Skin of body (tissue), 2 donors: ENCODE measurements around the gene WWP2. TPM values are rescaled to one million over a fixed set of nuclear protein-coding genes. Genes with fewer than 3 reads are reported as not detected.

Source experiments
- DNase-seq: peaks from one replicate; lab custom pipeline; 2025; lab: John Stamatoyannopoulos, UW
- total RNA-seq: library from RNA; depleted of rRNA; stranded (reverse); fragments of >200 nt; gene quantifications from one replicate; pipeline ENCODE4 v1.2.3, GENCODE V29; 2014

The WWP2 gene
- total RNA-seq, 1 donor from 2014 or later: 13.6 TPM

- no peak for DNase-seq
These were observed 127.3 kb downstream of the WWP2 start for GRCh38 chr16:69889295-69889964.

GRCh38 chr16:69890114-69890891 lies 128.2 kb downstream of the WWP2 start:
- DNase-seq: peak; percentile 88

GRCh38 chr16:69890892-69891282 lies 128.8 kb downstream of the WWP2 start:
- DNase-seq: no peak

DNA sequence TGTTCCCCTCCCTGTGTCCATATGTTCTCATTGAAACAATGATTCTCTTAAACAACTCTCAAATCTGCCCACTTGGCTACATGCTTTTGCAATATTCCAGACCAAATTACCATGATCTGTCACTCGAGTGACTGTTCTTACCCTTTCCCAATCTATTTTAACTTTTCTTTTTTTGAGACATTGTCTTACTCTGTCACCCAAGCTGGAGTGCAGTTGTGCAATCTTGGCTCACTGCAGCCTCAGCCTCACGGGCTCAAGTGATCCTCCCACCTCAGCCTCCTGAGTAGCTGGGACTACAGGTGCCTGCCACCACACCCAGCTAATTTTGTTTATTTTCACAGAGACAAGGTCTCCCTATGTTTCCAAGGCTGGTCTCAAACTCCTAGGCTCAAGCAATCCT lies 130.2 kb downstream of the WWP2 start:
- DNase-seq: no peak

- DNase-seq: no peak
These were observed 131.0 kb downstream of the WWP2 start for GRCh38 chr16:69893106-69893505.

GRCh38 chr16:69894676-69895075 lies 132.5 kb downstream of the WWP2 start:
- no peak for DNase-seq

GRCh38 chr16:69903865-69904415 lies 141.8 kb downstream of the WWP2 start:
- DNase-seq: no peak

DNA sequence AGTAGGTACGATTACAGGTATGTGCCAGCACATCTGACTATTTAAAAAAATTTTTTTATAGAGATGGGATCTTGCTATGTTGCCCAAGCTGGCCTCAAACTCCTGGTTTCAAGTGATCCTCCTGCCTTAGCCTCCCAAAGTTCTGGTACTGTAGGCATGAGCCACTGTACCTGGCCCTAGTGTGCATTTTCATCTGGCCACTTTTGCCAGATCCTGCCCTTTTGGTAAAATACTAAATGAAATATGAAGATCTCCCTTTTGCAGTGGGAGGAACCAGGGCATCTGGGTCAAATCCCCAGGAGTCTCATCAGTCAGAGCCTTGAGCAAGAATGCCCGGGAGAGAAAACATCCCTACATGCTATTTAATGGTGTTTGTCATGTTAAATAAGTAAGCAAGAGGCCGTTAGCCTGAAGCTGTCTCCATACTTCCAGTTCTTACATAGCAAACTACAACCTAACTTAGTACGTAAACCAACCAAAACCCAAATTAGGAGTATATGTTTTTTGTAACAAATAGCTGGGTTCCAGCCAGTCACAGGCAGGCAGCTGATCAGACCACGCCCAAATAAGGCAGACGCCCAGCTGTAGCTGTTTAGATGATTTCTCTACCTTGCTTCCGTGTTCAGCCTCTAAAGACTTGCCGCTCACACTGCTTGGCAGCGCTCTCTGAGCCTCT lies 142.5 kb downstream of the WWP2 start:
- DNase-seq: no peak

DNA sequence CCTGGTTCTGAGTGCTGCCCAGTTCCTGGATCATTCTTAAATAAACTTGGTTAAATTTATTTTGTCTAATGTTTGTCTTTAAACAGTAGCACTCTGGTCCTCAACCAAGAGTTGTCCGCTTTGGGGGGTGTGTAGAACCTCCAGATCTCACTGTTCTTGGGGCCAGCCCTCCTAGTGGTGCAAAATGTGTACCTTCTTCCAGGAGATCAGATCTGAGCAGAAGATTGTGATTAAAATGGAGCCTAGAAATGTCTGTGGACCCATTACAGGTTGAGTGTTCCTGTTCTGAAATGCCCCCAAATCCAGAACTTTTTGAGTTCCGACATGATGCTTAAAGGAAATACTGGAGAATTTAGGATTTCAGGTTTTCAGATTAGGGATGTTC lies 143.0 kb downstream of the WWP2 start:
- no peak for DNase-seq

DNA sequence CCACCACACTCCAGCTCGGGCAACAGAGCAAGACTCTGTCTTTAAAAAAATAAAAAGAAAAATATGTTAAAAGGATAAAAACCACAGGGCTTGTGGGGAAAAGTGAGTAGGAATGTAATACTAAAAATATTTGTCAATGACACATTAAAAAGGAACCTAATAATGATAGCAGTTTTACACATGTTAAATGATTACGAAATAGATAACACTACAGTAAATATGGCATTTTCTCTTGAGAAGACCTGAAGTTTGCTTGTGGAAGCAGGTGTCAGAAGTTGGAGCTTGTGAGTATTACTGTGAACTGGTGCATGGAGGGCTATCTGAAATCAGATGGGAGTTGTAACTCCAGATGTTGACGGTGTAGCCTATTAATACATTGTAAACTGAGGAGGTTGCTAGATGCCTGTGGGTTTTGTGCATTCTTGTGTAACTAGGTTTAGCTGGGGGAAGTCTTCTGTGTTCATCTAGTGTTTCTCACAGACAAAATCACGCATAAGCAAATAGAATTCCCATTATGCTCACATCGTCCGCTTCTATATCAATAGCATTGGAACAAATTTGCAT lies 144.8 kb downstream of the WWP2 start:
- DNase-seq: no peak

DNA sequence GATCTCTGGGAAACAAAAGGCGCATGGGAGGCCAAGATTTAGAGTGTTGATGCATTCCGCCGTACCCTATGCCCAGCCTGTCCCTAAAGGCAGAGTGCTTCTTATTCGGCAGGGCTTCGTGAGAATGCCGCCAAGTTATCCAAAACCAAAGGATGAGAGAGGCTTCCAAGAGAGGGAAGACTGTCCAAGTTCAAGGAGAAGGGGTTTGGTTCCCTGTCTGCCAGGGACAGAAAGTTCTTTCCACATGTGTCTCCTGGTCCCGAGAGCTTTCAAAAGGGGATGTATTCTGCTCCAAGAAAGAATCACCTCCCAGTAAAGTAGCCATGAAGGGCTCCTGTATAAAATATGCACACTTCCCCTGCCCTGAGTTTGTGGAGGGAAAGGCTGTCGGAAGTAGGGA lies 146.9 kb downstream of the WWP2 start:
- DNase-seq: no peak

DNA sequence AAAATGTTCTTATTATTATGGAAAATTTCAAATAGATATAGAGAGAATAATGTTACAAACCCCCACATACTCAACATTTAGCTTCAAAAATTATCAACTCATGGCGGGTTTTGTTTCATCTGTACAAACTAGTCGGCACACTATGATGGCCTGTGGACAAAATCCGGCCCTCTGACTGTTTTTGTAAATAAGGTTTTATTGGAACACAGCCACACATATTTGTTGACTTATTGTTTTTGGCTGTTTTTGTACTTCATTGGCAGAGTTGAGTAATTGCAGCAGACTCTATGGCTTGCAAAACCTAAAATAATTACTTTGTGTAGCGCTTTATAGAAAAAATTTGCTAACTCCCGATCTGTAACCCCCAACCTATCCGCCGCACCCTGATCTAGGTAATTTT lies 147.6 kb downstream of the WWP2 start:
- no peak for DNase-seq

- DNase-seq: no peak
These were observed 148.8 kb downstream of the WWP2 start for GRCh38 chr16:69910964-69911363.

DNA sequence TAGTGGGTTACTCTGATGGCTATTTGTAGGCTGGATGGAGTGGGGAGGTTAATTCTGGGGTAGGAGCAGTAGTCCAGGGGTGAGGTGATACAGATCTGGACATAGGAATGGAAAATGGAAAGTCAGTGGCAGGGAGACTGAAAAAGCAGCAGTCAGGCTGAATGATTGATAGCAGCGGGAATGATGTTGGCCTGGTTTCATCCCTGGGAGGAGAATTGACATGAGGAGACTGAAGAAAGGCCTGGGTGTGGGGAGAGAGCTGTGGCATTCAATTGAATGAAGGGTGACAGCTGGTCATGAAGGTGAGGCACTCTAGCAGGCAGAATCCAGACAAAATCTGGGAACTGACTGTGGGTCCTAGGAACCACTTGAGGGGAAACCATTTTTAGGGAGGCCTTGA lies 154.3 kb downstream of the WWP2 start:
- no peak for DNase-seq

GRCh38 chr16:69917311-69917710 lies 155.2 kb downstream of the WWP2 start:
- DNase-seq: no peak

- DNase-seq: peak; percentile 34
These were observed 155.6 kb downstream of the WWP2 start for GRCh38 chr16:69917739-69918138.

DNA sequence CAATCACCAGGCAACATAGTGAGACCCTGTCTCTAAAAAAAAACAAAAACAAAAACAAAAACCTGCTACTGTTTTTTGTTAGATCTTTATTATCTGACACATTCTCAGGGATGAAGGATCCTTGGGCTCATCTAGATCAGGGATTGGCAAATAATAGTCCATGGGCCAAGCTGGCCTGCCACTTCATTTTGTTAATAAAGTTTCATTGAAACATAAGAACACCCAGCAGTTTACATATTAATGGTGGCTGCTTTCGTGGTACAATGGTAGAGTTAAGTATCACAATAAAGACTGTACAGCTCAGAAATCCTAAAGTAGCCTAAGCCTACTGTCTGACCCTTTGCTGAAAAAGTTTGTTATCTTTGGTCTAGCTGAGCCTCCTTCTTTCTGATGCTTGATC lies 156.1 kb downstream of the WWP2 start:
- DNase-seq: no peak

- DNase-seq: no peak
These were observed 159.0 kb downstream of the WWP2 start for GRCh38 chr16:69921127-69921526.

DNA sequence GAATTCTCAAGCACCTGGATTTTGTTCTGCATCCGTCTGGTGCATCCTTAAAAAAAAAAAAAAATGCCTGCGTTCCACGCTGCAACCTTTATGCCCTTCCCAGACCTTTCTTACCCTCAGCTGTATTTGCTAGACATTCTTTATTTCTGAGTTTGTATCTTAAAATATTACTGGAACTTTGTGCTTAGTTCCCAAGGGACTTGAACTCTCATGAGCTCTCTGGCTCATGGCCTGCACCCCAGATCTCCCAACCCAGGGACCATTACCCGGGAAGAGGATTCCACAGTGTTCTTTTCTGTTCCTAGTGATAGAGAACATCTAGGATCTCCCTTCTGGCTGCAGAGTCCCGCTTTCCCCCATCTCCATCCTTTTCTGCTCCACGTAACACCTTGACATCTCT lies 160.1 kb downstream of the WWP2 start:
- DNase-seq: no peak

GRCh38 chr16:69924041-69924775 lies 162.1 kb downstream of the WWP2 start:
- DNase-seq: no peak

- DNase-seq: no peak
These were observed 162.7 kb downstream of the WWP2 start for GRCh38 chr16:69924777-69925191.
